ENCODE results near the gene IPP. TPM values are rescaled to one million over a fixed set of nuclear protein-coding genes. Genes with fewer than 3 reads are reported as not detected.
A peak's percentile ranks its signal among the peaks of the same experiment; 100 is the strongest.

IPP gene
- total and polyA plus RNA-seq, 4 donors = 3.9 to 16.0 (median 8.4) TPM

DNA sequence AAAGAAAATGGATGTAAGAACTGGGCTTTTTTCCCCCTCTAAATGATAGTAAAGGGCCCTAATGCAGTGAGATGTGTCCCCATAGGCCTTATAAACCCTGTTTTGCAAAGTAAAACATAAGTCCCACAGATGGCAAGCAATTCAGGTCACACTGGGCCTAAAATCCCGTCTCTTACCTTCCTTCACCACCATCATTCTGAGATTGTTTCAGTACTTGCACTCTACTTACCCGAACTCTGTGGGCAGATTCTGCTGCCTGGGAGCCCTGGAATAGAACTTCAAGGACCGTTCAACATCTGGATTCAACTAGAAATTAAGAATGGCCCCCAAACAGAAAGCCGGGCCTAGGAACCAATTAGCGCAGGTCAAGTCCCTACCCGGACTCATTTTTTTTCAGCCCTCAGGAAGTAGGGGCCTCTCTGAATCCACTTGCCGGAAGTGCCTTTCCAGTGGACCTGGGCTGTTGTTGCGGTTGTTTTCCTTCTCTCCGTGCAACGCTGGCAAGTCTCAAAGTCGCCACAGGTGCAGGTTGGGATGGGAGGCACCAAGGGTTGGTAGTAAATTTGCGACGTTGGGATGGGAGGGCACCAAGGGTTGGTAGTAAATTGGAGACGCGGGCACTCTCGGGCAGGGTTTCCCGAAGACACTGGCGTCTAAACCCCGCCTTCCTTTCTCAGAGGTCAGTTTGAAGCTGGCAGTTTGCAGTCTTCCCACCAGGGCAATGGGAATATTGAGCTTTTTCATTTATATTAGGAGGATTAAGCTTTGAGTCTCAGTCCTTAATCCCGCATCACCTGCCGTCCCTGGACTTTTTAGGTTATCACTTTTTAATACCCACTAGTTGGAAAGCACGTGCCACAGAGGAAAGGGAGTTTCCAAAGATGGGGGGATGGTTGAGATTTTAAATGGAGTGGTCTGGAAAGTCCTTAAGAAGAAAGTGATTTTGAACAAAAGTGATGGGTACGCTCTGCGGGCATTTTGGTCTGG, 62.4 kb downstream of the IPP start, which contains the start of gene TMEM69:
TSS of gene TMEM69 (plus strand) at position 428 of the 987 bp plus-strand sequence. CDS start 2,888 bp downstream, outside the sequence.
- Histone ChIP-seq H3K4me3 (peak within 1 kb of the TSS; percentile 69), H3K4me1 (ENCODE audit: control insufficient read depth in 5 of 5, insufficient read depth in 5 of 5, low read length in 5 of 5) (peaks cover 0 to 15% (median 3%) of the 10 kb centered on the region in 5 donors), H3K9me3 (ENCODE audit: control insufficient read depth in 4 of 4, insufficient read depth in 3 of 4, low read length in 3 of 4) (no peaks in the 10 kb centered on the region), H3K36me3 (ENCODE audit: control insufficient read depth in 4 of 4, insufficient read depth in 4 of 4, low read length in 4 of 4) (peaks cover 0 to 3% (median 1%) of the 10 kb centered on the region in 4 donors), H3K9ac (ENCODE audit: insufficient read depth in 1 of 2, low read length in 2 of 2) (peak within 1 kb of the TSS; percentile 83 to 94), H3K27ac (ENCODE audit: low read depth in 1 of 2, low read length in 1 of 2) (peak within 1 kb of the TSS; percentile 98 to 99), H3K27me3 (ENCODE audit: control insufficient read depth in 3 of 3, insufficient read depth in 3 of 3, low read length in 2 of 3) (no peaks in the 10 kb centered on the region)
- DNase-seq = peak; percentile 87 to 95 (median 94)
- WGBS, 2 donors = 2% methylated on average over 24 of the region's 24 CpGs
- TF ChIP-seq, protein P1, sequence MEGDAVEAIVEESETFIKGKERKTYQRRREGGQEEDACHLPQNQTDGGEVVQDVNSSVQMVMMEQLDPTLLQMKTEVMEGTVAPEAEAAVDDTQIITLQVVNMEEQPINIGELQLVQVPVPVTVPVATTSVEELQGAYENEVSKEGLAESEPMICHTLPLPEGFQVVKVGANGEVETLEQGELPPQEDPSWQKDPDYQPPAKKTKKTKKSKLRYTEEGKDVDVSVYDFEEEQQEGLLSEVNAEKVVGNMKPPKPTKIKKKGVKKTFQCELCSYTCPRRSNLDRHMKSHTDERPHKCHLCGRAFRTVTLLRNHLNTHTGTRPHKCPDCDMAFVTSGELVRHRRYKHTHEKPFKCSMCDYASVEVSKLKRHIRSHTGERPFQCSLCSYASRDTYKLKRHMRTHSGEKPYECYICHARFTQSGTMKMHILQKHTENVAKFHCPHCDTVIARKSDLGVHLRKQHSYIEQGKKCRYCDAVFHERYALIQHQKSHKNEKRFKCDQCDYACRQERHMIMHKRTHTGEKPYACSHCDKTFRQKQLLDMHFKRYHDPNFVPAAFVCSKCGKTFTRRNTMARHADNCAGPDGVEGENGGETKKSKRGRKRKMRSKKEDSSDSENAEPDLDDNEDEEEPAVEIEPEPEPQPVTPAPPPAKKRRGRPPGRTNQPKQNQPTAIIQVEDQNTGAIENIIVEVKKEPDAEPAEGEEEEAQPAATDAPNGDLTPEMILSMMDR (IDR thresholded peaks at IDR 0.05; ENCODE audit: control extremely low read depth, extremely low read depth) = no peak
- ATAC-seq (ENCODE audit: insufficient read depth, low FRiP score) = peak; percentile 28

DNA sequence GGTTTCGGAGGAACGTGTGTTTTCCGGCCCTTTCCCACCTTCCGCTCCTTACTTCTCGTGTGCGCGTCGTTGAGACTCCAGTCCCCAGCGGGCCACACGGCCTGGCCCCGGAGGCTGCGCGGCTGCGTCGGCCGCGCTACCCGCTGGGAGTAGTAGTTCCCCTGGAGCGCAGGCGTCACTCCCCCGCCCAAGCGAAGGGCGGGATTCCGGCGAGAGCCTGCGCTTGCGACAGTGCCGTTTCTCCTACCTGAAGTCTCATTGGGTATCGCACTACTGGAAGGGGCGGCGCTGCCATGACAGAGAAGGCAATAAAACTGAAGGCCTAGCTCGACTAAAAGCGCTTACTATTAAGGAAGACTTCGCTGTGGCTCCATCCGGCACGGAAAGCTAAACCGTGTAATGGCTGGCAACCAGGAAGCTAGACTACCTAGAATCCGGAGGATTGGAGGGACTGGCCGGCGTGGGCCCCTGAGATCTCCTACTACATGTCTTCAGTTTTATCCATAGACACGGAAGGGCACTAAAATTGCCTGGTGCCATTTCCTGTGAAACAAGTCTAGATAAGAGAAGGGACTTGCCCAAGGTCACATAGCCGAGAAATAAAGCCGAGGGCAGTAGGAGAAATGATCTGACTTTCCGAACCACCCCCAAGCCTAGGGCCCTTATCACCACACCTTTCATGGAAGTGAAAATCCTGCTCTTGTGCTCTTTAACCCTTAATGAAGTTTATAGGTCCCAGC, 63.3 kb downstream of the IPP start:
- peak overlapping the region; percentile 92 for H3K4me3 ChIP-seq
- 1% methylated on average over 44 of the region's 44 CpGs for WGBS, 2 donors
- H3K4me1 ChIP-seq (ENCODE audit: control insufficient read depth in 5 of 5, insufficient read depth in 5 of 5, low read length in 5 of 5) = peaks cover 0 to 15% (median 3%) of the 10 kb centered on the region in 5 donors
- H3K27me3 ChIP-seq (ENCODE audit: control insufficient read depth in 3 of 3, insufficient read depth in 3 of 3, low read length in 2 of 3) = no peaks in the 10 kb centered on the region
- peak overlapping the region; percentile 83 to 94 for H3K9ac ChIP-seq (ENCODE audit: insufficient read depth in 1 of 2, low read length in 2 of 2)
- peaks cover 0 to 3% (median 1%) of the 10 kb centered on the region in 4 donors for H3K36me3 ChIP-seq (ENCODE audit: control insufficient read depth in 4 of 4, insufficient read depth in 4 of 4, low read length in 4 of 4)
- no peaks in the 10 kb centered on the region for H3K9me3 ChIP-seq (ENCODE audit: control insufficient read depth in 4 of 4, insufficient read depth in 3 of 4, low read length in 3 of 4)
- ATAC-seq (ENCODE audit: insufficient read depth, low FRiP score) (peak; percentile 92), DNase-seq (peak; percentile 99 to 100 (median 99))
- H3K27ac ChIP-seq (ENCODE audit: low read depth in 1 of 2, low read length in 1 of 2) = peak overlapping the region; percentile 98 to 99
- TF ChIP-seq, protein P1 (IDR thresholded peaks at IDR 0.05; ENCODE audit: control extremely low read depth, extremely low read depth) = no peak

DNA sequence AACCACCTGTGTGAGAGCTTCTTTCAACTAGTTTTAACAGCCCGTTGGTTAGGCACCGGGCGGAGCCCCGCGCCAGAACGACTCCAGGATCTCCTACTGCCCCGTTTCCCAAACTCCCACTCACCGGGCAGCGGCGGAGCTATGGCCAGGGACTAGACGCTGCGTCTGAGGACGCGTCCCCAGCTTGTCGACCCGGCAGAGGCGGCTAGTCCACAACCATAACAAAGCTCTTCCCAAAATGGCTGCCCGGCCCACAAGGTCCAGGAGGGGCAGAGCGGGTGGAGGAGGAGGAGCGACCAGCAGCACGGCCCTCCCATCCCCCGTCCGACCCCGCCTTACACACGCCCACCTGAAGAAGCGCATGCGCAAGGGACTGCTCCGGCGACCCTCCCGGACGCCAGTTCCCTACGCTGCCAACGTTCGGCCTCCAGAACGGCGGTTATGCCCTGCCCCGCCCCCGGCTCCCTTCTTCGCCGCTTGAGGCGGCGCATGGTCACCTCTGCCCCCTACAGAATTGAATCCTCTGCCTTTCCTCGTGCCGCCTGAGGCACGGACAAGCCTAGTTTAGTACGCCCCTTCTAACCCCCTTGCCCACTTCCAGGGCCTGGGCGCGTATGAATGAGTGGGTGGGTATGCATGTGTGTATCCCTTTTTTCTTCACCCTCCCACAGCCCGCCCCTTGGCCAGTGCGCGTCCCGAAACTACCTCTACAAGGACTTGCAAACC, 64.0 kb downstream of the IPP start, which contains the start of gene GPBP1L1:
TSS of gene GPBP1L1 (minus strand) at position 246 of the 726 bp plus-strand sequence. CDS start 27,446 bp downstream, outside the sequence.
- TF ChIP-seq, protein P1 (IDR thresholded peaks at IDR 0.05; ENCODE audit: control extremely low read depth, extremely low read depth) = no peak
- Histone ChIP-seq H3K27ac (ENCODE audit: low read depth in 1 of 2, low read length in 1 of 2) (peak within 1 kb of the TSS; percentile 98 to 99), H3K4me3 (peak within 1 kb of the TSS; percentile 92), H3K27me3 (ENCODE audit: control insufficient read depth in 3 of 3, insufficient read depth in 3 of 3, low read length in 2 of 3) (no peaks in the 10 kb centered on the region), H3K9ac (ENCODE audit: insufficient read depth in 1 of 2, low read length in 2 of 2) (peak within 1 kb of the TSS; percentile 83 to 96), H3K36me3 (ENCODE audit: control insufficient read depth in 4 of 4, insufficient read depth in 4 of 4, low read length in 4 of 4) (peaks cover 0 to 3% (median 1%) of the 10 kb centered on the region in 4 donors), H3K4me1 (ENCODE audit: control insufficient read depth in 5 of 5, insufficient read depth in 5 of 5, low read length in 5 of 5) (peaks cover 0 to 15% (median 6%) of the 10 kb centered on the region in 5 donors), H3K9me3 (ENCODE audit: control insufficient read depth in 4 of 4, insufficient read depth in 3 of 4, low read length in 3 of 4) (no peaks in the 10 kb centered on the region)
- 1% methylated on average over 49 to 52 of the region's 52 CpGs for WGBS, 2 donors
- ATAC-seq (ENCODE audit: insufficient read depth, low FRiP score) (peak; percentile 93), DNase-seq (peak; percentile 98 to 99 (median 99))
